IPS-20b (cell line): ENCODE measurements around the gene TMEM8B.

Experiments
- H3K27ac ChIP-seq: one replicate; pipeline ENCODE4 v1.5.1; 2013; ENCODE audit warnings: low read length
- H3K27me3 ChIP-seq: 2 replicates; pipeline ENCODE4 v1.6.1; 2013; ENCODE audit warnings: mild to moderate bottlenecking, low read length, inconsistent platforms; ENCODE audit not compliant: insufficient read depth
- H3K36me3 ChIP-seq: 2 replicates; pipeline ENCODE4 v1.6.1; 2013; ENCODE audit warnings: low read depth, mild to moderate bottlenecking, inconsistent platforms, low read length, moderate library complexity; ENCODE audit not compliant: insufficient read depth
- H3K4me1 ChIP-seq: 2 replicates; pipeline ENCODE4 v1.6.1; 2013; ENCODE audit warnings: mild to moderate bottlenecking, control low read depth, inconsistent platforms, low read length, moderate library complexity; ENCODE audit not compliant: insufficient read depth
- H3K4me3 ChIP-seq: 2 replicates; pipeline ENCODE4 v1.5.1; 2013; ENCODE audit warnings: mild to moderate bottlenecking, low read length, inconsistent platforms
- H3K9ac ChIP-seq: 2 replicates; pipeline ENCODE4 v1.6.1; 2013; ENCODE audit warnings: low read depth, mild to moderate bottlenecking, inconsistent platforms, low read length, moderate library complexity
- H3K9me3 ChIP-seq: 2 replicates; pipeline ENCODE4 v1.6.1; 2013; ENCODE audit warnings: mild to moderate bottlenecking, low read depth, low read length, inconsistent platforms; ENCODE audit not compliant: insufficient read depth

TMEM8B gene

GRCh38 chr9:35844628-35845270 lies 15.7 kb downstream of the TMEM8B start:
- Histone ChIP-seq H3K9ac (peak overlapping the region; percentile 47; the same call in 1 of the 2 replicates), H3K4me1 (peaks cover 18% of the 10 kb centered on the region), H3K4me3 (peak overlapping the region; percentile 76; the same call in 1 of the 2 replicates), H3K9me3 (no peaks in the 10 kb centered on the region), H3K27me3 (peaks cover 26% of the 10 kb centered on the region), H3K27ac (no peak overlapping the region), H3K36me3 (no peaks in the 10 kb centered on the region)

GRCh38 chr9:35845824-35846771 lies 17.1 kb downstream of the TMEM8B start:
- peak overlapping the region; percentile 76 for H3K4me3 ChIP-seq
- peaks cover 18% of the 10 kb centered on the region for H3K4me1 ChIP-seq
- H3K9me3 ChIP-seq: no peaks in the 10 kb centered on the region
- H3K27me3 ChIP-seq: peaks cover 26% of the 10 kb centered on the region
- peak overlapping the region; percentile 47; the same call in 1 of the 2 replicates for H3K9ac ChIP-seq
- H3K36me3 ChIP-seq: no peaks in the 10 kb centered on the region
- H3K27ac ChIP-seq: no peak overlapping the region

- H3K9ac ChIP-seq: no peak overlapping the region
- no peaks in the 10 kb centered on the region for H3K9me3 ChIP-seq
- peaks cover 26% of the 10 kb centered on the region for H3K27me3 ChIP-seq
- H3K4me1 ChIP-seq: peaks cover 18% of the 10 kb centered on the region
- H3K4me3 ChIP-seq: no peak overlapping the region
- H3K36me3 ChIP-seq: no peaks in the 10 kb centered on the region
- no peak overlapping the region for H3K27ac ChIP-seq
Measured at GRCh38 chr9:35847792-35848572, 19.0 kb downstream of the TMEM8B start.

- Histone ChIP-seq H3K4me3 (no peak overlapping the region), H3K9me3 (no peaks in the 10 kb centered on the region), H3K36me3 (no peaks in the 10 kb centered on the region), H3K27me3 (peaks cover 4% of the 10 kb centered on the region; the same call in 1 of the 2 replicates), H3K4me1 (no peaks in the 10 kb centered on the region), H3K27ac (no peak overlapping the region), H3K9ac (no peak overlapping the region)
Measured at GRCh38 chr9:35852267-35852815, 23.3 kb downstream of the TMEM8B start.

- no peak overlapping the region for H3K4me3 ChIP-seq
- H3K36me3 ChIP-seq: no peaks in the 10 kb centered on the region
- H3K9me3 ChIP-seq: no peaks in the 10 kb centered on the region
- H3K4me1 ChIP-seq: no peaks in the 10 kb centered on the region
- H3K27me3 ChIP-seq: no peaks in the 10 kb centered on the region
- no peak overlapping the region for H3K27ac ChIP-seq
- no peak overlapping the region for H3K9ac ChIP-seq
Measured at GRCh38 chr9:35852876-35853865, 24.1 kb downstream of the TMEM8B start.

- Histone ChIP-seq H3K27me3 (no peaks in the 10 kb centered on the region), H3K4me1 (no peaks in the 10 kb centered on the region), H3K4me3 (no peak overlapping the region), H3K9me3 (no peaks in the 10 kb centered on the region), H3K36me3 (no peaks in the 10 kb centered on the region), H3K9ac (no peak overlapping the region), H3K27ac (no peak overlapping the region)
Measured at GRCh38 chr9:35854091-35854762, 25.2 kb downstream of the TMEM8B start.

GRCh38 chr9:35856206-35856605 lies 27.2 kb downstream of the TMEM8B start:
- Histone ChIP-seq H3K27me3 (peaks cover 10% of the 10 kb centered on the region), H3K9me3 (no peaks in the 10 kb centered on the region)

GRCh38 chr9:35856882-35857281 lies 27.9 kb downstream of the TMEM8B start:
- Histone ChIP-seq H3K4me3 (no peak overlapping the region), H3K36me3 (no peaks in the 10 kb centered on the region), H3K27ac (no peak overlapping the region), H3K9ac (no peak overlapping the region), H3K4me1 (no peaks in the 10 kb centered on the region), H3K27me3 (peaks cover 17% of the 10 kb centered on the region), H3K9me3 (no peaks in the 10 kb centered on the region)

More at GRCh38 chr9:35856206-35856605, 27.2 kb downstream of the TMEM8B start:
- H3K4me1 ChIP-seq: no peaks in the 10 kb centered on the region
- no peak overlapping the region for H3K4me3 ChIP-seq
- H3K36me3 ChIP-seq: no peaks in the 10 kb centered on the region
- no peak overlapping the region for H3K27ac ChIP-seq
- H3K9ac ChIP-seq: no peak overlapping the region

GRCh38 chr9:35858458-35858857 lies 29.4 kb downstream of the TMEM8B start:
- no peaks in the 10 kb centered on the region for H3K4me1 ChIP-seq
- H3K36me3 ChIP-seq: no peaks in the 10 kb centered on the region
- no peak overlapping the region for H3K27ac ChIP-seq
- no peak overlapping the region for H3K9ac ChIP-seq
- H3K27me3 ChIP-seq: peaks cover 20% of the 10 kb centered on the region
- no peaks in the 10 kb centered on the region for H3K9me3 ChIP-seq
- no peak overlapping the region for H3K4me3 ChIP-seq

- no peaks in the 10 kb centered on the region for H3K36me3 ChIP-seq
- peaks cover 20% of the 10 kb centered on the region for H3K27me3 ChIP-seq
Measured at GRCh38 chr9:35859310-35859989, 30.4 kb downstream of the TMEM8B start.

More at GRCh38 chr9:35859310-35859989, 30.4 kb downstream of the TMEM8B start:
- Histone ChIP-seq H3K4me1 (no peaks in the 10 kb centered on the region), H3K9me3 (no peaks in the 10 kb centered on the region), H3K9ac (no peak overlapping the region), H3K27ac (no peak overlapping the region), H3K4me3 (no peak overlapping the region)
